ENCODE data around the gene CLEC4A. TPM values are rescaled to one million over a fixed set of nuclear protein-coding genes. Genes with fewer than 3 reads are reported as not detected.

Gene CLEC4A
- 0.43 TPM in 2 replicates for total RNA-seq

GRCh38 chr12:8123124-8123912, at the start of gene CLEC4A:
Gene CLEC4A (plus strand): TSS chr12:8123617. CDS start chr12:8123879, 262 bp downstream.

GRCh38 chr12:8156845-8157244, 33.4 kb downstream of the CLEC4A start, which contains the start of gene ZNF705A:
Gene ZNF705A (plus strand): TSS chr12:8157015. CDS start chr12:8172626, 15,611 bp downstream.

Other genes with a start within 250 kb of the CLEC4A start
- 49.6 and 82.9 TPM in 2 replicates for gene SLC2A3, start 187.4 kb upstream of the CLEC4A start, total RNA-seq
- gene FOXJ2, start 90.9 kb upstream of the CLEC4A start, total RNA-seq, result 4.1 and 4.2 TPM in 2 replicates
- gene C3AR1, start 57.3 kb upstream of the CLEC4A start, total RNA-seq, result 0.11 and 0.17 TPM in 2 replicates
- 29.9 and 32.5 TPM in 2 replicates for gene NECAP1, start 41.3 kb upstream of the CLEC4A start, total RNA-seq
- not detected in 2 replicates for gene ZNF705A, start 33.4 kb downstream of the CLEC4A start, total RNA-seq
- under 0.01 TPM in 1 of 2 replicates, not detected in the other for gene FAM90A1, start 104.0 kb downstream of the CLEC4A start, total RNA-seq

All from dermis lymphatic vessel endothelial cell (primary cell).